Central memory CD4-positive, alpha-beta T cell (primary cell): ENCODE results near the gene RCHY1.
"Not testable (repeated sequence)": the region's sequence is repeated elsewhere in the genome, so short reads cannot be mapped to it uniquely, and the experiment has no call there.

ENCODE experiments used
- DNase-seq: peaks from one replicate; pipeline ENCODE4 v3.0.0; 2022

Gene RCHY1

DNA sequence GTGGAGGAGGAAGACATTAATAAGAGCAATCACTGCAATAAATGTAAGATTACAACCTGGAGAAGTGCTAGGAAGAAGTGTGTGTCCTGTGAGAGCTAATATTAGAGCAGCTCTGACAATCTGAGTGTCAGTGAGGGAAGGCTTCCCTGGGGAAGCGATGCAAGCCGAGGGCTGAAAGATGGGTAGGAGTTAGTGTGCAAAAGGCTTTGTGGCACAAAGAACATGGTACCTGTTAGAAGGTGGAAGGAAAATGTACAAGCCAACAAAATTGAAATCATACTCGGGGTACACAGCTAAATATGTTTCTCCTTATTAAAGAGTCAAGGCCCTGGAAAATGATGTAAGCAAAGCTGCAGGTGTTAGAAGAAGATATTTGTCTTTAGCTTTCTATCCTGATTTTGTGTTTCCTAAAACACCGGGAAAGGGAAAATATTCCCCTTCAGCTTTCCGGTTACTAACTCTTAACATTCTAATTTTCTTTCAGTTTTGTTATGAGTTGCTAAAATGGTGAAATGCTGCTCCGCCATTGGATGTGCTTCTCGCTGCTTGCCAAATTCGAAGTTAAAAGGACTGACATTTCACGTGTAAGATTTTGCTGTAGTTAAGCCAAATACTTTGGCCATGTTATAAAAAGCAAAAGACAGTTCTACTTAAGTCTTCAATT, 878 bp upstream of the RCHY1 start:
- DNase-seq: peak; percentile 28

DNA sequence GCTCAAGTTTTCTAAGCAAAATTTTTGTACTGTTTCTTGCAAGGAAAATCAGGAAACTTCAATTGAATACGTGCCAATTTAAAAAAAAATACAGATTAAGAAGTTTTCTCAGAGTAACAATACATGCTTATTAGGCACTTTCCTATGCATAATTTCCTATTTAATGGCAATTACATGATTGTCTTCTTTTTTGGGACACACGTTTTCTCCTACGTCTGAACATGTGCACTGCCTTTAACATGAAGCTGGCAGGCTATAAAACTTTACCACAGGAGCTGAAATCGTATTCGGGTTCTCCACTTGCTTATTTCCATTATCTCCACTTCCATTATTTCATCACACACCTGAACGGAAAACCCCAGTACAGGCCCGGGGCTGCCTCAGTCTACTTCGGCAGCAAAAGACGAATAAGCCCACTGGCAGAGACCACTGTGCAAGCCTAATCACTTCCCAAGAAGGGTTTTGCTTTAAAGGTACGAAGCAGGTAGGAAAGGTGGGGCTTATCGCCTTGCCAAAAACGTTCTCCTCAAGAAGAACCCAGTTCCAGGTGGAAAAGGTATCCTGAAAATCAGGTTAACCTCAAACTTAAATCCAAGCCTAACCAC, 575 bp downstream of the RCHY1 start:
- no peak for DNase-seq

DNA sequence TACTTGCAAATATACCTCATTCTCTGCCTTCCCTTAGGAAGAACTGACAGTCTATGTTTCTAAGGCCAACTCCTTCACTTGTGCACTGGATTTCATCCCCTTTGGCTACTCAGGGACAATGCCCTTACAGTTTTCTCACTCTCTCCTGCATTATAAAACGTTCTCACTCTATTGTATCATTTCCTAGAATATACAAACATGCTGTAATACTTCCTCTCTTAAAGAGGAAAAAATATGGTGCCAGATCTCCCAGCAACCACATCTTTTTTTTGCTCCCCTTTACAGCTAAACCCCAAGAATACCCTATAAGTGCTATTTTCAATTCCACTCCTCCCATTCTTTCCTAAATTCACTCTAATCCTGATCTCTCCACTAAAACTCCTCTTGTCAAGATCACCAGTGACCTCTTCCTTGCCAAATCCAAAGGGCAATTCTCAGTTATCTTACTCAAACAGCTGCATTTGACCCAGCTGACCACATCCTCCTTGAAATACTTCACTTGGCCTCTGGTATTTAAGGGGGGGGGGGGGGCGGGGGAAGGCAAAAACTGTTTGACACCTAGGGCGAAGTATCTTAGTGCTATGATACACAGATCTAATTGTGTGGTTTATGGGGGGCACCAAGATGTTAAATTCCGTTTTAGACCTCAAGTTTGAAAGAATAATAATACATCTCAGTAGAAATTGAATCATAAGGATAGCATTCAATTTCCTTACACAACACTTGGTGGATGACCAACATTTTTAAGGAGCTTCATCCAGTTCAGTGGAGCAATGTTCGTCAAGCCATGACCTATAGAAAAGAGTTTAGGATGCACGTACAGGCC, 1.6 kb downstream of the RCHY1 start:
- DNase-seq: no peak

DNA sequence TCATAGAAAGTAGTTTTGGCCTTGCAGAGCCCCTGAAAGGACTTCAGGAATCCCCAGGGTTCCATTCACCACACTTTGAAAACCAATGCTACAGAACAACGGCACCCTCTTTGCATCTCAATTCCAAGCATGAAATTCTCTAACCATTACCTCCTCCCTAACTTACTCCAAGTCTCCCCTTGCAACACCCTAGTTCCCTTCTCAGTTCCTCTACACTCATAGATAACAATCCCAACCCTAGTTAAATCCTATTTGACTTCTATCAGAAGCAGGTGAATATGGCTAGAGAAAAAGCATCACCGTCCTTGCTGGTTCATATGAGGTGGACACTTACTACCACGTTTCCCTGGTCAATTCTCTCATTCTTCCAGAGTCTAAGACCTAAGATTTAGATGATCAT, 2.4 kb downstream of the RCHY1 start:
- no peak for DNase-seq

DNA sequence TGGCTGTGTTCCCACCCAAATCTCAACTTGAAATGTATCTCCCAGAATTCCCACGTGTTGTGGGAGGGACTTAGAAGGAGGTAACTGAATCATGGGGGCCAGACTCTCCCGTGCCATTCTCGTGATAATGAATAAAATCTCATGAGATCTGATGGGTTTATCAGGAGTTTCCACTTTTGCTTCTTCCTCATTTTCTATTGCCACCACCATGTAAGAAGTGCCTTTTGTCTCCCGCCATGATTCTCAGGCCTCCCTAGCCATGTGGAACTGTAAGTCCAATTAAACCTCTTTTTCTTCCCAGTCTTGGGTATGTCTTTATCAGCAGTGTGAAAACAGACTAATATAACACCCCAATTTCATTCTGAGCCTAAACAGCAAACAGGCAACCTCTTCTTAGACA, 4.6 kb downstream of the RCHY1 start:
- DNase-seq: not testable (repeated sequence)

DNA sequence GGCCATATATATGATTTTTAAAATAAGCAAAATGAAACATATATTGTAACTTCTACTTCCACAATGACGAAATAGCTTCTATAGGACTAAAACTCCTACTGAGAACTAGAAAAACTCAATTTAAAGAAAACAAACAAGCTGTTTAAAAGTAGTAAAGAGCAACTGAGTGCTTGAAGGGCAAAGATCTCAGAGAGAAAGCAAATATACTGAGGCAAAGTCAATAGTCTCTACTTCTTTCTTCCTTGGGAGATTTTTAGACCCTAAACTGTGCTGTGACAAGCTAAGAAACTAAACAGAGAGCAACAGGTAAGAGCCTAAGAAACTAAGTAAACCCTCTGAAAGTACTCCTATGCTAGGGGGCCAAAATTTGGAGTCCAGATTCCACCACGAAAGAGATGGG, 8.6 kb downstream of the RCHY1 start:
- DNase-seq: no peak

DNA sequence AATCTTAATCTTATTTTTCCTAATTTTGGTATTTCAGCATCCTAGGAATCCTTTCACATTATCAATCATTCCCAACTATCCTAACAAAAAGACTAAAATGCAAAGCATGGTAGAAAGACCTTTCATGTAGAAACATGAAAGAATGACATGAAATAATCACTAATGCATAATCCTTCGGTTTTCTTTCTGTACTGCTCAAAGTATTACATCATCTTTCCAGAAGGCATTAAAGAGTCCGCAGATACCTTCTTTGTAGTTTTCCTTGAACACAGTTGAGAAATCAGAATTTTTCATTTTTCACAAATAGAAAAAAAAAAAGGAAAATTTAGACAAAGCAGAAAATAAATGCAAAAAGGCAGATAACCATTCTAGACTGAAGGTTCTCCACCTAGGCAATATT, 11.5 kb downstream of the RCHY1 start:
- no peak for DNase-seq

DNA sequence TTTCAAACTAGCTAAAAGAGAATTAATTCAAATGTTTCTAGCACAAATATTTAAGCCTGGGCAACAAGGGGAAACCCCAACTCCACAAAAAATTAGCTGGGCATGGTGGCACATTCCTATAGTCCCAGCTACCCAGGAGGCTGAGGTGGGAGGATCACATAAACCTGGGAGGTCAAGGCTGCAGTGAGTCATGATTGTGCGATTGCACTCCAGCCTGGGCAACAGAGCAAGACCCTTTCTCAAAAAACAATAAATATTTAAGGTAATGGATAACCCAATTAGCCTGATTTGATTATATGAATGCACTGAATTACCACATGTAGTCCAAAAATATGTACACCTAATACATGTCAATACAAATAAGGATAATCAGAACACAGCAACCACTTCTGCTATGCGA, 14.3 kb downstream of the RCHY1 start:
- no peak for DNase-seq

DNA sequence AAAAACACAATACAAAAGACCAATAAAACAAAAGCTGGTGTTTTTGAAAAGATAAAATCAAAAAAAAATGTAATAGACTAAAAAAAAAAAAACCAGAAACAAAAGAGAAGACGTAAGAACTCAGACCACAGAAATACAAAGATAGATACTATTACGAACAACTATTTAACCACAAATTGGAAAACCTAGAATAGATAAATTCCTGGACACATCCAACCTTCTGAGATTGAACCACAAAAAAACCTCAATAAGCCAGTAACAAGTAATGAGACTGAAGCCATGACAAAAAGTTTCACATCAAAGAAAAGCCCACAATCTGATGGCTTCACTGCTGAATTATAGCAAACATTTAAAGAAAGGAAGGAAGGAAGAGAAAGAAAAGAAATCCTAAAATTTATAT, 16.2 kb downstream of the RCHY1 start:
- no peak for DNase-seq

DNA sequence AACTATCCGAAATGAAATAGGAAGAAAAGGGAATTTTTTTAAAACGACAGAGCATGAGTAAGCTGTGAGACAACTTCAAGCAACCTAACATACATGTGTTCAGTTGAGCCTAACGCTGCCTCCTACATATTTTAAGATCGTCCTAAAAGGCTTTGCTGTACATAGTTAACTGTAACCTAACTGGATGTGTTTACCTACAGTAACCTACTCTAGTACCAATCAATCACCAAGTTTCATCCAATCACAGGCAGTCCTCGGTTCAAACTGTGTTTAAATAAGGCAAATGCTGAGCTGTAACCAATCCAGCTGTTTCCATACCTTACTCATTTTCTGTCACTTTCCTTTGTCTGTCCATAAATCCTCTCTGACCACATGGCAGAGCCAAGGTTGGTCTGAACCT, 17.1 kb downstream of the RCHY1 start:
- DNase-seq: no peak

DNA sequence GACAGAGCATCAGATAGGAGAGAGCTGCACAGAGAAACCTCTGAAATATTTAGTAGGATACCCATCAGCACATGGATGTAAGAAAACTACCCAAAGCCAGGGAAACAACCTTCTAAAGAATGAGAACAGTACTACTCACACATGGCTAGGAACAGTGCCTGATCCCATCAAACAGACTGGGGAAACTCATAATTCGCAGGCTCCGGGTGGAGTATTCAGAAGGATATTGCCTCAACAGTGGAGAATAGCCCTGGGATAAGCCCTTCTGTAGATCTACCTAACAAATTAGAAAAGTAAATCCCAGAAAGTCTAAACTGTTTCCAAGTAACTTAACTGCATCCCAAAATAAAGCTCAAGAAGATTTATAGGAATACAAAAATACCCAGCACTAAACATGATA, 17.8 kb downstream of the RCHY1 start:
- DNase-seq: no peak

DNA sequence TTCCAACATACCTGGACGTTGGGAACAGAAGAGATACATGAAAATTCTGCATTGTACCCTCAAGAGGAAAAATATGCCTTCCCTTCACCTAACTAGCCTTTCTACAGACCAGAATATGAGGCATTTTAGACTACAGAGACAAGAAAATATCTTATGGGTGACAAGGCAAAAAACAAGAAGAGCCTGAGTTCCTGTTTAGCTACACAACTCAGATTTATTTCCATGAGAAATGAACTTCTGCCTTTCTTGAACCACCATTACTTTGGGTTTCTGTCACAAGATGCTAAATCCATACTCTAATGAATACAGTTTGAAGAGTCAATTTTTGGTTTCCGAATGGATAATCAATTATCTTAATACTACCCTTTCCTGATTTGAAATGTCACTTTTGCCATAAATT, 18.7 kb downstream of the RCHY1 start:
- no peak for DNase-seq

DNA sequence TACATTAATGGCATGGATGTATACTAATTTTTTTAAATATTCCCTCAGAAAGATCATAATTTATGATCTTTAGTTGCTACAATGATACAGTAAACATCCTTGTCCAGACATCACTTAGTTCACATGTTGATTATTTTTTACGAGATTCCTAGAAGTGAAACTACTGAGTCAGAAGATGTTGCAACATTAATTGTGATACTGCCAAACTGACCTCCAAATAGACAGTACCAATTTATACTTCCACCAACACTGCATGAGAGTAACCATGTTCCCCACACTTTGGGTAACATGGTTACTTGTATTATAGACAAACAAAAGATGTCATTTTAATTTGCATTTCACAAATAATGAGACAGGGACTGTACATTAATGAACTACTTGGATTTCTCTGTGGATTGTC, 19.6 kb downstream of the RCHY1 start:
- no peak for DNase-seq

DNA sequence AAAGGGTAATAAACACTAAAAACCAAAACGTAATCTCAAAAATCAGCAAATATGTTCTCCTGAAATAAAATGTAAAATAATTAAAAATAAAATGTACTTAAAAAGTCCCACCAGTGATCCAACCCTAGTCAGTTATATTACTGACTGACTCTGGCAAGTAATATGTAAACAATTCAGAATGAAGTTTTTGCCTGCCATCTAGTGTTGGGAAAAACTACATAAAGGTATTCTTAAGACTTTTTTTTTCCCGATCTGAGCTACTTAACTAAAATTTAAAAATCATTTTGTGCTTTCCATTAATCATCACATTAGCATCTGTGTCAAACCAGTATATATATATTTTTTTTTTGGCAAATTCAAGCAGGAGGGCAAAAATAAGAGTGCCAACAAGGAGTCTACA, 24.0 kb downstream of the RCHY1 start:
- DNase-seq: no peak

DNA sequence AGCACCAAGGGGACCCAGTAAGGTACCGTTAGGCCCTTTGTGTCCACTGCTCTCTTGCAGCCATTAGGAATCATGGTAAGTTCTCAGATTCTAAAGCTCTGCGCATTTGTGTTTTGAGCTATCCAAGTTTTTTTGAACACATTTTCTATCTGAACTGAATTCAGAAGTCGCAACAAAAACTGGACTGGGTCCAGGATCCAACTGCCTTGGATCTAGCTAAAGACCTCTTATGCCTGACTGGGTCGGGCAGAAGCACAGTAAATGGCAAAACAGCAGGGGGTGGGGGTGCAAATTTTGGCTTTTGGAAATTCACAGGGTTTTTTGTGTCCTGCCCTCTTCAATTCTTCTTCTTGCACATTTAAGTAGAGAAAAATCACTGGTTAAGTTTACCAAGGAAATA, 30.0 kb downstream of the RCHY1 start:
- no peak for DNase-seq

DNA sequence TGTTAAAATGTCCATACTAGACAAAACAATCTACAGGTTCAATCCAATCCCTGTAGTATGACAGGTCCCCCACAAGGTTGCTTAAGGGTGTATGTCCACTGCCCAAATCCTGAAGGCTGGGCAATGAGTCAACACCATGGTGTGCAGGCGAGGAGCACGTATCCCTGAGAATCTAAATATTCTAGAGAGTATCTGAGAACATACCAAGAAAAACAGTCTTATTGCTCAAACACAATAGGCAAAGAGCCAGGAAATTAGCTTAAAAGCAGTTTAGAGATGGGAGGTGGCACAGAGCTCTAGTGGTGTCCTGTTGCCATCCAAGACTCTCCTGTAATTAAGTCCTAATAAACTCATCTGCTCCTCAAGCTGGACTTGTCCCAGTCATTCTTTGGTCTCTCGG, 37.0 kb downstream of the RCHY1 start:
- DNase-seq: no peak

DNA sequence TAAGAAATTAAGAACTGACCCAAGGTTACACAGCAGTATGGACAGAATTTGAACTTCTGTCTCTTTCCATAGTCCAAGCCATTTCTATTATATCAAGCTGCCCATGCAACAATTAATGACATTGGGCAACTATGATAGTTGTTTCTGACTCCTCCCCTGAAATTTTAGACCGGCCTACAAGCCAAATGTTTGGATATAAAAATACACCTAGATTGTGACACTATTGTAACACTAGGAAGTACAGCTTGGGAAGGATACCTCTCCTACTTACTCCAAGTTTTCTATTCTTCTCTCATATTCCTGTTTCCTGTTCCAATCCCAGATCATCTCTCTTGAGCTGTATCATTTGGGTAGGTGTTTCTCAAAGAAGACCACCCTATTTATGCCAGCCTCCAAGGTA, 43.5 kb downstream of the RCHY1 start:
- DNase-seq: no peak

DNA sequence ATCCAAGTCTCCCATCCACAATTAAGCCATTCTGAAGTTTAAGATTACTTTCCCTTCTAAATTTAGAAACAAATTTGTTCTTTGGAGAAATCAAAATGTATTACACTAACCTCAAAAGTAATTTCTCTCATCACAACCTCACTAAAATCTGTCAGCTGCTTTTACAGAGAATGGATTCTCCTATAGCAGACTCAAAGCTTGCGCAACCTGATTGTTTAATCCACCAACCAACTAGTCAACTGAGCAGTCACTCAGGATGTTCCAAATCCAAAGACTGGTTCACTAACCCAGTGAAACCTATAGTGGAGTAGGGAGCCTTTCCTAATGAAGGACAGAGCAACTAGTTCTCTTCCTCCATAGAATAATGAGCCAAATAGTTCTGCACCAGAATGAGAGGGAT, 44.3 kb downstream of the RCHY1 start:
- no peak for DNase-seq

DNA sequence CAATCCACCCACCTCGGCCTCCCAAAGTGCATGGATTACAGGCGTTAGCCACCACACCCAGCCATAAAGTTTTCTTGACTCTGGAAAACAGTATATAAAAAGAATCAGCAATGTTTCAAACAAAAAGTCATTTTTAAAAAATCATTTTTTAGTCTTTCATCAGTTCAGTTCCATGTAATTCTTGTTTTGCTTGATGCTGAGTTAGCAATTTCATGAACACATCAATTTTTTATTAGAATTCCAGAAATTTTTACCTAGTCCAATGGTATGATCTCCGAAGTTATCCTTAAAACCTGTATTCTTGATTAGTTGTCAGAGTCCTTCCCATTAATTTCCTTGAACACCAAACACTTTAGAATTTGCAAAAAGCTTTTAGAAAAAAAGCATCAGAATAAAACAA, 56.8 kb downstream of the RCHY1 start:
- no peak for DNase-seq

DNA sequence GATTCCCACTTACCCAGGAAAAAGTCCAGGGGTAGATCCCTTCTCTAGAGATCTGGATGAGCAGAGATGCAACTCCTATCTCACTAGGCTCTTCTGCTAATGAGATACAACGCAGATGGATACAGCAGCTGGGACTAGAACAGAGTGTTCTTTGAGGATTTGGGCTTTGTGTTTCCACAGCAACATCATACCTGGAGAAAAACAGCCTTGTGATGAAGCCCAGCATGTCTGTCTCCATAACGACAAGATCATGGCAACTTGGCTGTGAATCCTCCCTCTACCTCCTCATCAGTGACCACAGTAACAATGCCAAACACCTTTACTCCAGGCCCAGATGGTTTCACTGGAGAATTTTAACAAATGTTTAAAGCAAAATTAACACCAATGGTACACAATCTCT, 80.1 kb downstream of the RCHY1 start:
- DNase-seq: no peak

DNA sequence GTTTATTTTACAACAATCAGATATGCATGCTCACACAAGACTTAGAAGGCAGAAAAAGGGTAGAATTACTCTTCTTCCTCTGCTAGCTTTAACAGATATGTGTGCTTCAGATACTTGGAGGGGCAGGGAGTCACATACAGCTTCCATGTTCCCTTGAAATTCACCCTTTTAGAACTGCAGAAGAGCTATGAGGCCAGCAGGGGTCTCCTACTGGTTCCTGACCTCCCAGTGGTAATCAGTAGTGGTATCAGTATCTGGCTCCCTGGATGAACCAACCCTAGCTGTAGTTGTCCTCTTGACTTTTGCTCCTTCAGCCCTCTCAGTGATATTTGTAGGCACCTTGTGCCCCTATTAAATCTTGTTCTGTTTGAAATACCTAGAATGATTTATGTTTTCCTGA, 81.5 kb downstream of the RCHY1 start:
- DNase-seq: no peak

DNA sequence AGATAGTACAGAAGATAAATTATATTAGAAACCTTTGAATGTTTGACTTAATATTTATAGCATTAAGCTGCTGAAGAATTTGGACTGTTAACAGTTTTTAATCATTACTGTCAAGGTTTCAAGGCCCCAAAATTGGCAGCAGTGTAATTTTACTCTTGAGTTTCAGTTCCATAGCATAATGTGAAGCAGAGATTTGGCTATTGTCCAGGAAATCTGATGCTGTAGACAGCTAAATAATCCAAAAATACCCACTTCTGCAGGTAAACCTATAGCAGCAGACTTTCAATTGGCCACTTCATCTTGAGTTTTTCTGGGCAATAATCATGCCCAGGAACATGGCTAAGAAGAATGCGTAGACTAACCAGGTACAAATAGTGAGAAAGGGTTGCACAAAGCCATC, 85.0 kb downstream of the RCHY1 start:
- no peak for DNase-seq
